GM10847 (cell line): ENCODE data around the gene TRIAP1.

Experiments
- POLR2A ChIP-seq: IDR thresholded peaks from 2 replicates; pipeline ENCODE4 v1.6.1; 2011; ENCODE audit not compliant: insufficient read length; ENCODE audit errors: extremely low read depth

Gene TRIAP1

GRCh38 chr12:120453977-120454376 lies 7.8 kb upstream of the TRIAP1 start:
- no peak for TF ChIP-seq POLR2A

GRCh38 chr12:120453060-120453750 lies 7.0 kb upstream of the TRIAP1 start:
- no peak for TF ChIP-seq POLR2A

- TF ChIP-seq POLR2A, result no peak
These were observed 1.8 kb upstream of the TRIAP1 start for GRCh38 chr12:120447992-120448391.

GRCh38 chr12:120444676-120445075 lies 1.5 kb downstream of the TRIAP1 start:
- TF ChIP-seq POLR2A, result no peak

- TF ChIP-seq POLR2A, result no peak
These were observed 6.4 kb downstream of the TRIAP1 start for GRCh38 chr12:120439646-120440247.

- TF ChIP-seq POLR2A, result no peak
These were observed 7.5 kb downstream of the TRIAP1 start for GRCh38 chr12:120438495-120439198.

- peak; percentile 84 for TF ChIP-seq POLR2A
These were observed 8.3 kb downstream of the TRIAP1 start, which contains the start of gene COX6A1 for GRCh38 chr12:120437735-120438494. COX6A1 (plus strand) TSS chr12:120438113; CDS start chr12:120438127, 14 bp downstream.

GRCh38 chr12:120432772-120433525 lies 13.2 kb downstream of the TRIAP1 start:
- TF ChIP-seq POLR2A, result no peak

- no peak for TF ChIP-seq POLR2A
These were observed 16.8 kb downstream of the TRIAP1 start for GRCh38 chr12:120429368-120429767.

- TF ChIP-seq POLR2A, result no peak
These were observed 17.5 kb downstream of the TRIAP1 start for GRCh38 chr12:120428597-120429229.

- no peak for TF ChIP-seq POLR2A
These were observed 20.4 kb downstream of the TRIAP1 start for GRCh38 chr12:120425797-120426196.

- no peak for TF ChIP-seq POLR2A
These were observed 23.2 kb downstream of the TRIAP1 start for GRCh38 chr12:120422892-120423456.

- no peak for TF ChIP-seq POLR2A
These were observed 24.5 kb downstream of the TRIAP1 start for GRCh38 chr12:120421701-120422100.
